Uterus (tissue), 4 donors: ENCODE data around the gene CLDN14. TPM values are rescaled to one million over a fixed set of nuclear protein-coding genes. Genes with fewer than 3 reads are reported as not detected.

Experiments used
- DNase-seq, 2 donors: peaks; one replicate each; pipeline ENCODE4 v3.0.0-alpha.2; 2019 to 2020
- H3K27ac ChIP-seq, 2 donors: fragments of 200-600 bp; sonication (generic); 1 replicate in 1 of 2; 2 replicates in 1 of 2; pipeline ENCODE4 v1.5.1; 2016 to 2018
- H3K27me3 ChIP-seq, 2 donors: fragments of 200-600 bp; sonication (generic); one replicate each; pipeline ENCODE4 v1.5.1; 2018 to 2019; ENCODE audit warnings: control low read depth in 1 of 2
- H3K36me3 ChIP-seq, 2 donors: fragments of 200-600 bp; sonication (generic); one replicate each; pipeline ENCODE4 v1.5.1; 2019; ENCODE audit warnings: control low read depth in 1 of 2
- H3K4me1 ChIP-seq, 2 donors: fragments of 200-600 bp; sonication (generic); one replicate each; pipeline ENCODE4 v1.5.1; 2018 to 2019; ENCODE audit warnings: control low read depth in 1 of 2
- H3K4me3 ChIP-seq, 2 donors: fragments of 200-600 bp; sonication (generic); 1 replicate in 1 of 2; 2 replicates in 1 of 2; pipeline ENCODE4 v1.5.1; 2018 to 2019; ENCODE audit warnings: mild to moderate bottlenecking in 1 of 2
- H3K9me3 ChIP-seq, 2 donors: fragments of 200-600 bp; sonication (generic); one replicate each; pipeline ENCODE4 v1.5.1; 2019; ENCODE audit warnings: control low read depth in 1 of 2
- POLR2A ChIP-seq, 2 donors: fragments of 450-650 bp; IDR thresholded peaks; one replicate each; pipeline ENCODE4 v1.6.1; 2016; ENCODE audit warnings: antibody characterized with exemption in 2 of 2, mild to moderate bottlenecking in 1 of 2, moderate library complexity in 1 of 2
- intact Hi-C: fragments of 100-400 bp; cut with DNase I; formaldehyde crosslinking; loops from one replicate; pipeline ENCODE4 v1.15.1; 2023; ENCODE audit warnings: low total_unique reads
- total RNA-seq, 4 donors: library from RNA; depleted of rRNA in 3 of 4; stranded (reverse); fragments of >200 nt in 3 of 4; gene quantifications; one replicate each; pipeline versions ENCODE4 v1.1.0 to v1.2.4, GENCODE V29; 2014 to 2023
- TF ChIP-seq, protein P1 (sequence below), 4 experiments: fragments of 200-600 bp in 2 of 4; fragments of 450-650 bp in 2 of 4; sonication (generic) in 2 of 4; IDR thresholded peaks; one replicate each; pipeline ENCODE4 v1.5.1; 2016 to 2019; ENCODE audit warnings: antibody characterized with exemption in 4 of 4, mild to moderate bottlenecking in 2 of 4, moderate library complexity in 1 of 4
- donor health status: DM: yes; HTN: yes; CAD: no.

CLDN14 gene
- total RNA-seq, 4 donors from 2014 or later: not detected

DNA sequence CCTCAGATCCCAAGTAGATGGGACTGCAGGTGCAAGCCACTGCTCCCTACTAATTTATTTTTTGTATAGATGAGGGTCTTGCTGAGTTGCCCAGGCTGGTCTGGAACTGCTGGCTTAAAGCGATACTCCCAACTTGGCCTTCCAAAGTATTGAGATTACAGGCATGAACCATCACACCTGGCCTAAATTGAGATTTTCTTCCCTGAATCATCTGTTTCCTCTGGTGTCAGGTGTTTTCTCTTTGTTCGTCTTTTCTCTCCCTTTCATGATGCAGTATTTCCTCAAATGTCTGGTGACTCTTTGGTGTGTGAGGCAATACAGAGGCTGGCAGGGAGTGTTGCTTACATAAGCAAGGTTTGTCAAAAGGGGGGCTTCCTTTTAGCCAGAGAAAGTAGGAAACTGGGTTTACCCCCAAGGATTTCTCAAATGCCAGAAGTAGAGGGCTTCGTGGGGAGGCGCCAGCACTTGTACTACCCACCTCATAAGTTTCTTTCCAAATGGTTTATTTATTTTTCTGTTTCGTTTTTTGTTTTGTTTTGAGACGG, 27.6 kb downstream of the CLDN14 start:
- TF ChIP-seq, protein P1, sequence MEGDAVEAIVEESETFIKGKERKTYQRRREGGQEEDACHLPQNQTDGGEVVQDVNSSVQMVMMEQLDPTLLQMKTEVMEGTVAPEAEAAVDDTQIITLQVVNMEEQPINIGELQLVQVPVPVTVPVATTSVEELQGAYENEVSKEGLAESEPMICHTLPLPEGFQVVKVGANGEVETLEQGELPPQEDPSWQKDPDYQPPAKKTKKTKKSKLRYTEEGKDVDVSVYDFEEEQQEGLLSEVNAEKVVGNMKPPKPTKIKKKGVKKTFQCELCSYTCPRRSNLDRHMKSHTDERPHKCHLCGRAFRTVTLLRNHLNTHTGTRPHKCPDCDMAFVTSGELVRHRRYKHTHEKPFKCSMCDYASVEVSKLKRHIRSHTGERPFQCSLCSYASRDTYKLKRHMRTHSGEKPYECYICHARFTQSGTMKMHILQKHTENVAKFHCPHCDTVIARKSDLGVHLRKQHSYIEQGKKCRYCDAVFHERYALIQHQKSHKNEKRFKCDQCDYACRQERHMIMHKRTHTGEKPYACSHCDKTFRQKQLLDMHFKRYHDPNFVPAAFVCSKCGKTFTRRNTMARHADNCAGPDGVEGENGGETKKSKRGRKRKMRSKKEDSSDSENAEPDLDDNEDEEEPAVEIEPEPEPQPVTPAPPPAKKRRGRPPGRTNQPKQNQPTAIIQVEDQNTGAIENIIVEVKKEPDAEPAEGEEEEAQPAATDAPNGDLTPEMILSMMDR (IDR thresholded peaks at IDR 0.05): no peak
- no peak for TF ChIP-seq POLR2A (IDR thresholded peaks at IDR 0.05)
- H3K27me3 ChIP-seq: no peaks in the 10 kb centered on the region
- no peaks in the 10 kb centered on the region for H3K9me3 ChIP-seq
- H3K4me3 ChIP-seq: no peak overlapping the region
- no peak for DNase-seq
- no peaks in the 10 kb centered on the region for H3K36me3 ChIP-seq
- no peaks in the 10 kb centered on the region for H3K4me1 ChIP-seq
- H3K27ac ChIP-seq: no peak overlapping the region
- intact Hi-C loops: no loop called here

DNA sequence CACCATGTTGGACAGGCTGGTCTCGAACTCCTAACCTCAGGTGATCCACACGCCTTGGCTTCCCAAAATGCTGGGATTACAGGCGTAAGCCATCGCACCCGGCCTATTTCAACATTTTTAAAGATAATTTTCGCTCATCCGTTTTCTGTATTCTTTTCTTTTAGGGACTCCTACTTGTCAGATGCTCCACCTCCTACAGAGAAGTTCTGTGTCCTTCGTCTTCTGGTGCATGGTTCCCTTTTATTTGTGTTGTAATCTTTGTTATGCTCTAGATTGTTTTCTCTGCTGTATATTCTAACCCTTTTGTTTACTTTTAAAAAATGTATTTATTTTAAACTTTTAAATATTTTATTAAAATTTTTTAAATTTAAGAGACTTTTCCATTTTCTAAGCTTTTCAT, 28.4 kb downstream of the CLDN14 start:
- intact Hi-C loops: no loop called here
- DNase-seq: no peak

DNA sequence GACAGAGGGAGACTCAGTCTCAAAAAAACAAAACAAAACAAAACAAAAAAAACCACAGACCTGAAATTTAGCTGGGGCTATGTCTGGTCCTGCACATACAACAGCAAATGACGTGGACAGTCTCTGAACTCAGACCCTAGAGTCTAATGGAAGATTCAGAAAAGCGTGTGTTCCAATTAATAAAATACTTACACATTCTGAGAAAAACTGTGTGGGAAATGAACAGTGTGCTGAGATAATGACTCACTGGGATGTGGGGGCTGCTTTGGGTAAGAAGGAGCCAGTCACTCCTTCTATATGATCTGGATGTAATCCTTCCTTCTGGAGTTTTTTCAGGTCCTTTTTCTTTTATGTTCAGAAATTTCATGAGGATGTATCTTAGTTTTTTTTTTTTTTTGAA, 29.4 kb downstream of the CLDN14 start:
- no peaks in the 10 kb centered on the region for H3K27me3 ChIP-seq
- H3K4me1 ChIP-seq: no peaks in the 10 kb centered on the region
- H3K9me3 ChIP-seq: no peaks in the 10 kb centered on the region
- no peak for DNase-seq
- H3K36me3 ChIP-seq: no peaks in the 10 kb centered on the region
- H3K27ac ChIP-seq: no peak overlapping the region
- intact Hi-C loops: no loop called here
- no peak overlapping the region for H3K4me3 ChIP-seq
- no peak for TF ChIP-seq POLR2A (IDR thresholded peaks at IDR 0.05)
- TF ChIP-seq, protein P1 (IDR thresholded peaks at IDR 0.05): no peak

More for the DNA sequence above, 28.4 kb downstream of the CLDN14 start:
- H3K36me3 ChIP-seq: no peaks in the 10 kb centered on the region
- TF ChIP-seq, protein P1 (IDR thresholded peaks at IDR 0.05): no peak
- TF ChIP-seq POLR2A (IDR thresholded peaks at IDR 0.05): no peak
- H3K4me3 ChIP-seq: no peak overlapping the region
- no peak overlapping the region for H3K27ac ChIP-seq
- no peaks in the 10 kb centered on the region for H3K27me3 ChIP-seq
- H3K9me3 ChIP-seq: no peaks in the 10 kb centered on the region
- H3K4me1 ChIP-seq: no peaks in the 10 kb centered on the region

DNA sequence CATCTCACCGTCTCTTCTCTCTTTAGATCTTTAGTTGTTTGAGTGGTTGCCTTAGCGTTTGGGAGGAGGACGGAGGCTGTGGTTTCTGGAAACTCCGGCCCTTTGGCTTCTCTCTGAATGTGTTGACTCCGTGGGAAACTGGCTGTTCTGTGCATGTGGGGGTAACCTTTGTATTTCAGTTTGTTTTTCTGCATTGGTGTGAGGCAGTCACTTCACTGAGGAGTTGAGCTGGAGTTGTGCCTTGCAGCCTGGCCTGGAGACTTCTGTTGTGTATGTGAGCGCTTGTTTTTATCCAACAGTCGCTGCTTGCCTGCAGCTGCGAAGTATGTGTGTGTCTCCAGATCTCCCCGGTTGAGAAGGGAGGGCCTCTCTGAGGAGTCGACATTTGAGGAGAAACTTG, 33.6 kb downstream of the CLDN14 start:
- no peak for TF ChIP-seq POLR2A (IDR thresholded peaks at IDR 0.05)
- TF ChIP-seq, protein P1 (IDR thresholded peaks at IDR 0.05): no peak
- intact Hi-C loops: no loop called here
- Histone ChIP-seq H3K27ac (no peak overlapping the region), H3K4me3 (no peak overlapping the region), H3K9me3 (no peaks in the 10 kb centered on the region), H3K36me3 (no peaks in the 10 kb centered on the region), H3K4me1 (no peaks in the 10 kb centered on the region), H3K27me3 (no peaks in the 10 kb centered on the region)
- DNase-seq: no peak

DNA sequence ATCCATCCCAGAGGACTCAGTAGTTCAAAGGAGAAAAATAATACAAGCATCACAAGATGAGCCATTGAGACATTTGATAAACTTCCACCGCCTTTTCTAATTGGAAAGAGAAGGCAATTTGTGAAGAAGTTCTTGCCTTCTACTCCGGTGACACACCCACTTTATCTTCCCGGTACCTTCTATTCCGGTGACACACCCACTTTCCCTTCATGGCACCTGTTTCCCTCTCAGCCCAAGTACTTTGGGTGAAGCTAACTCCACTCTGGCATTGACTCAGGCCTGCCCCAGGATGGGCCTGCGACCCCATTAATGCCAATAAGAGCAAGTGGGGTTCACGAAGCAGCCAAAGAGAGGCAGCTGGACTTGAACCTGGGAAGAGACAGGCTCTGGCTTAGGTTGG, 38.2 kb downstream of the CLDN14 start:
- Histone ChIP-seq H3K4me1 (no peaks in the 10 kb centered on the region), H3K4me3 (no peak overlapping the region), H3K27me3 (no peaks in the 10 kb centered on the region), H3K36me3 (no peaks in the 10 kb centered on the region), H3K9me3 (no peaks in the 10 kb centered on the region), H3K27ac (no peak overlapping the region)
- DNase-seq: no peak
- intact Hi-C loops: no loop called here
- TF ChIP-seq, protein P1 (IDR thresholded peaks at IDR 0.05): no peak
- TF ChIP-seq POLR2A (IDR thresholded peaks at IDR 0.05): no peak
